Stomach (tissue), 4 donors: ENCODE data around the gene PLLP.

ENCODE experiments used
- CTCF ChIP-seq, 7 experiments: fragments of 450-650 bp in 4 of 7; fragments of 200-600 bp in 3 of 7; sonication (generic) in 3 of 7; IDR thresholded peaks; one replicate each; pipeline ENCODE4 v1.5.1; 2016 to 2019; ENCODE audit warnings: antibody characterized with exemption in 7 of 7, control low read depth in 2 of 7, mild to moderate bottlenecking in 1 of 7
- EP300 ChIP-seq: sonication (generic); formaldehyde crosslinking; IDR thresholded peaks from one replicate; pipeline ENCODE4 v1.6.1; 2017; ENCODE audit warnings: antibody characterized with exemption
- POLR2A ChIP-seq, 4 donors: fragments of 450-650 bp; IDR thresholded peaks; one replicate each; pipeline ENCODE4 v1.6.1; 2016; ENCODE audit warnings: antibody characterized with exemption in 4 of 4, control low read depth in 2 of 4, mild to moderate bottlenecking in 1 of 4, moderate library complexity in 1 of 4

- TF ChIP-seq POLR2A (IDR thresholded peaks at IDR 0.05) (no peak), CTCF (IDR thresholded peaks at IDR 0.05) (no peak), EP300 (no peak)
Measured at GRCh38 chr16:57258226-57258909, 26.1 kb downstream of the PLLP start.
